ENCODE results near the gene CRHBP.
"Not testable (repeated sequence)": the region's sequence is repeated elsewhere in the genome, so short reads cannot be mapped to it uniquely, and the experiment has no call there.

Gene CRHBP, protein sequence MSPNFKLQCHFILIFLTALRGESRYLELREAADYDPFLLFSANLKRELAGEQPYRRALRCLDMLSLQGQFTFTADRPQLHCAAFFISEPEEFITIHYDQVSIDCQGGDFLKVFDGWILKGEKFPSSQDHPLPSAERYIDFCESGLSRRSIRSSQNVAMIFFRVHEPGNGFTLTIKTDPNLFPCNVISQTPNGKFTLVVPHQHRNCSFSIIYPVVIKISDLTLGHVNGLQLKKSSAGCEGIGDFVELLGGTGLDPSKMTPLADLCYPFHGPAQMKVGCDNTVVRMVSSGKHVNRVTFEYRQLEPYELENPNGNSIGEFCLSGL

DNA sequence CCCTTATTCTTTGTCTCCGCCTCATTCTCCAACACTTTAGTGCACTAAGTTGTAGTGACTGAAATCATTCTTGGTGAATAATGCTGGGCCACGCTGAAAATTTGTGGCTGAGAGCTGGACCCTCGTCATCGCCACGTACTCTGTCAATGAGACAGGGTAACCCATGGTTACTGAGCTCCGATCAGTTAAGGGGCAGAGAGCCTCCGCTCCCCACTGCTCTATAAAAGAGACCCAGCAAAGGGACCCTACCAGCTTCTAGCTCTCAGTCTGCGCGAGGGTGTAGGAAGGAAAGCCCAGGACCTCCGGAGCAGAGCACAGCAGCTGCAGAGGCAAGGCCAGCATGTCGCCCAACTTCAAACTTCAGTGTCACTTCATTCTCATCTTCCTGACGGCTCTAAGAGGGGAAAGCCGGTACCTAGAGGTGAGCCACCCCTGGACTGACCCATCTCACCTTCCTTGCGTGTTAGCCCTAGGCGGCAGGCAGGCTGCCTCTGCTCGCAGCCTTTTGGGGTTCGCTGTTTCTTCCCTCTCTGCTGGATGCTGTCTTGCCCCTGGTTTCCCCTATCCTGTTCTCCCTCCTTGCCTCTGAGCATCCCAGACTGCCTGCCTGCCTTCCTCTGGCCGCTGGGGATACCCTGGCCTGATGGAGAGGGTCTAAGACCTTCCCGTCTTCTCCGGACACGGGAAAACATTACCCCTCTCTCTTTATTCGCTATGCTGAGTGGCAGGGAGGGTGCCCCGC is at the start of gene CRHBP:
CRHBP (plus strand) TSS at position 251 of the 742 bp plus-strand sequence; CDS start at position 341, 90 bp downstream.
- no peak for DNase-seq

DNA sequence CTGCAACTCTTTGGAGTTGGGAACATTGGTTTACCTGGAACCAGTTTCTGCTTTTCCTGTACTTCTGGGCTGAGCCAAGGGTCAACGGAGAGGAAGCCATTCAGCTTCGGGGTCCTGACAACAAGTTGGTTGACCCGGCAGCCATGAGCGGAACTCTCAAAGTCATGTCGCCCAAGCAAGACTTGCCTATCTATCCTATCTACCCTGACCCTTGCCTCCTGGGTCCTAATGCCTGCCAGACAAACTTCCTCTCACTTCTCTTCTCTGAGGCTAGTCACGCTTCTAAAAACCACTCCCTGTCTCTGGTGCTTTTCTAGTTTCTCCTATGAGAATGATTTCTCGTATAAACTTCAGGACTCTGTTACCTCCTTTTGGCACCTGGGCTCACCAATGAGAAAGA is 44.7 kb upstream of the CRHBP start:
- no peak for DNase-seq

DNA sequence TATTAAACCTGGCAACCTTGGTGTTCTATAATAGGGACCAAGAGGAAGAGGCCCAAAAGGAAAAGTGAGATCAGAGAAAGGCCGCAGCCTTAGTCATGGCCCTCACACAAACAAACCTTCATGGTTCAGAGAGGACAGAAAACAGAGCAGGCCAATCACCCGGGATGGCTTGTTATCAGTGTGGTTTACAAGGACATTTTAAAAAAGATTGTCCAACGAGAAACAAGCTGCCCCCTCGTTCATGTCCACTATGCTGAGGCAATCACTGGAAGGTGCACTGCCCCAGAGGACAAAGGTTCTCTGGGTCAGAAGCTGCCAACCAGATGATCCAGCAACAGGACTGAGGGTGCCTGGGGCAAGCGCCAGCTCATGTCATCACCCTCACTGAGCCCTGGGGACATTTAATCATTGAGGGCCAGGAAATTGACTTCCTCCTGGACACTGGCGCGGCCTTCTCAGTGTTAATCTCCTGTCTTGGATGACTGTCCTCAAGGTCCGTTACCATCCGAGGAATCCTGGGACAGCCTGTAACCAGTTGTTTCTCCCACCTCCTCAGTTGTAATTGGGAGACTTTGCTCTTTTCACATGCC is 42.4 kb upstream of the CRHBP start:
- not testable (repeated sequence) for DNase-seq

DNA sequence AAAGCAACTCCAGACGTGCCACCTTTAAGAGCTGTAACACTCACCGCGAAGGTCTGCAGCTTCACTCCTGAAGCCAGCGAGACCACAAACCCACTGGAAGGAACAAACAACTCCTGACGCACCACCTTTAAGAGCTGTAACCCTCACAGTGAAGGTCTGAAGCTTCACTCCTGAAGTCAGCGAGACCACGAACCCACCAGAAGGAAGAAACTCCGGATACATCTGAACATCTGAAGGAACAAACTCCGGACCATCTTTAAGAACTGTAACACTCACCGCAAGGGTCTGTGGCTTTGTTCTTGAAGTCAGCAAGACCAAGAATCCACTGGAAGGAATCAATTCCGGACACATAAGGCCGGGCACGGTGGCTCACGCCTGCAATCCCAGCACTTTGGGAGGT is 38.2 kb upstream of the CRHBP start:
- DNase-seq = not testable (repeated sequence)

DNA sequence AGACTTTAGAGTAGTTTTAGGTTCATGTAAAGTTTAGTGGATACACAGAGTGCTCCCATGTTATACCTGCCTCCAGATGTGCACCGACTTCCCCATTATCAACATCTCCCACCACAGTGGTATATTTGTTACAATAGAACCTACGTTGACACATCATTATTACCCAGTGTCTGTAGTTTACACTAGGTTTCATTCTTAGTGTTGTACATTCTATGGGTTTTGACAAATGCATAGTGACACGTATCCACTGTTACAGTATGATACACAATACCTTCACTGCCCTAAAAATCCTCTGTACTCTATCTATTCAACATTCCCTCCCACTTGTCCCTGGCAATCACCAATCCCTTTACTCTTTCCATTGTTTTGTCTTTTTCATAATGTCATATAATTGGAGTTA is 34.3 kb upstream of the CRHBP start:
- DNase-seq = no peak

DNA sequence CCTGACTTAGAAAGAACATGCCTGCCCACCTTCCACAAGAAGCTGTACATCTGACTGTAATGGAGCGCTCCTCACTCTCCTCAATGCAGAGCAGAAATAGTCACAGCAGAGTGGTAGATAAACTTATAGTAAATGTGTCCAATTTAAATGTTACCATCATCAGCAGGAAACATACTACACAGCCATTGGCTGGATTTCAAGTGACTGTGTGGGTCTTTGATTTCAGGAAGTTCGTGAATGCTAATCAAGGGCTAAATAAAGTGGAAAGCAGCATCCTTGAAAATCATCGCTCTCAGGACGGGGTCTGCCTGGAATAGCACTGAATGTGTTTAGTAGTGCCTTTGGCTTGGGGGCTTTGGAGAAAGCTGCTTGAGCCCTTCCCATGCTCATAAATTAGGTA is 32.4 kb upstream of the CRHBP start:
- DNase-seq = no peak

DNA sequence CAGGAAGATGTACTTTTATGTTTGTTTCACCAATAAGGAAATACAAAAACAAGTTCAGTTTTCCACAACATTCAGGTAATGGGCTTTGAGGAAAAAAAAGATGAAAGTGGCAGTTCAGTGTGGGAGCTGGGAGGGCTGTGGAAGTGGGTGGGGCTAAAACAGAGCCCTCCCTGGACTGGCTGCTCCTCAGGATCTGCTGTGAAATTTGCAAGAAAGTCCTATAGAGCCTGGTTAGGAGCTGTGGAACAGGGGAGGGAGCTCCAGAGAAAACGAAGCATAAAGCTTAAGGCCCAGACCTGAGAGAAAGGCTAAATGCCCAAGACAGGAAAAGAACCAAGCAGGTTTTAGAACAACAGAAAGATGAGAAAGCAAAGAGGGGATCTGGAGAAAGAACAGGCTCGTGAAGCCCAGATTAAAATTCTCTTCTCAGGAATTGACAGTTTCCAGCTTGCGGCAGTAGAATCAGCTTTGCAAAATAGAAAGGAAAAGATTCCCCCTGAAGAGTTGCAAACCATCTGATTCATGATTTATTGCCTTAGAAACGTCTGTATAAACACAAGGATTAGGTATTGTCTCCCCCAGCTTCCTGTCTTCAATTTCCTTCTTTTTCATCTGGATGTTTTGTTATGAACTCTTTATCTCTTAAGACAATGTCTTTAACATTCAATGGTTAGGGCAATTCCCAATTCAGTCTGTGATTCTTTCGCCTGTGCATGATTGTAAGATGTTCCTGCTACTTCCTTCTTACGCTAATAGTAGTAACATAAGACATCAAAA is 26.3 kb upstream of the CRHBP start:
- DNase-seq = no peak

DNA sequence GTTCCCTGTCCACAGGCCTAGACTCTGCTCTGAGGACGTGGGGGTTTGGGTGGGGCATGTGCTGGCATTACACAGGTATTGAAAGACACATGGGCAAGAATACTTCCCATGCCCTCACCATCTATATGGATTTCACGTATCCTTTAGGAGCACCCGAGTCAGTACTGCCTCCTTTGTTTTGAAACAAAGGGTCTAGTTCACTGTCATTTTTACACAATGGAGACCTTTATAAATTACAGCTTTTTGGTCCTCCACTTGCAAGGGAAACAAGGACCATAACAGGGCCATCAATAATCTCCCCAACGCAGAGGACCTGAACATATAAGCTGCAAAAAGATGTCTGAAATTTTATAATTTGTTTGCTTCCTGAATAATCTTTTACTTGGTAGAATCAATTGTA is 24.9 kb upstream of the CRHBP start:
- DNase-seq = no peak

DNA sequence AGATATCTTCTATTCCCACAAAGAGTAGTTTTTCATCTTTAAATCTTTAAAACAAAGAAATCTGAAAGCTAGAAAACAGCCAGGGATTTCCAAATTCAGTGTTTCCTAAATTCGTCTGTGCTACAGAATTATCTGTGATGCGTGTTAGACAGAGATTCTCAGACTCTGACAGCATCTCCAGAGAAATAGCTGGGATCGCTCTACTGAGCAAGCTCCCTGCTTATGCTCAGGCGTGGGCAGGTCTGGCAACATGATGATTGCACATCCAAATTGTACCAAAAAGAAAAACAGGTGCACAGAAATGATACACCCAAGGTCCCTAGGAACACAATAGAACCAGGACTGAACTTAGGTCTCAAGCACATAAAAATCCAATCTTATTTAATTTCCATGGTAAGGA is 22.8 kb upstream of the CRHBP start:
- DNase-seq = no peak

DNA sequence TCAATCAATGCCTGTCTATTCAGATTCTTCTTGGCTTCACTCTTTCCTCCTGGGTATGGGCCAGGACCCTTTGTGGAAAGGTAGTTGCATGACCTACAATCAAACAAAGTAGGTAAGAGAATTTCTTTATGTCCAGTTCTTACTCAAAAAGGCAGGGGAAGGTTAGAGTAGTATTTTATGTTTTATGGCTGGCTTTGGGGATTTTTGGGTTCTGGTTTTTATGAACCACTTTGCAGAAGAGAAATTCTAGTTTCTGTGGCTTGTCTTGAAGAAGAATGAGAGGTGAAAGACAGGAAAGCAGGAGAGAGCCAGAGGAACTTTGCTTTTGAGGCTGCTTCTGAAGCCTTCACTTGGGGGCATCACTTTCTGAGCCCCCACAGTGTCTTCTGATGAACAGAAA is 14.7 kb upstream of the CRHBP start:
- no peak for DNase-seq

DNA sequence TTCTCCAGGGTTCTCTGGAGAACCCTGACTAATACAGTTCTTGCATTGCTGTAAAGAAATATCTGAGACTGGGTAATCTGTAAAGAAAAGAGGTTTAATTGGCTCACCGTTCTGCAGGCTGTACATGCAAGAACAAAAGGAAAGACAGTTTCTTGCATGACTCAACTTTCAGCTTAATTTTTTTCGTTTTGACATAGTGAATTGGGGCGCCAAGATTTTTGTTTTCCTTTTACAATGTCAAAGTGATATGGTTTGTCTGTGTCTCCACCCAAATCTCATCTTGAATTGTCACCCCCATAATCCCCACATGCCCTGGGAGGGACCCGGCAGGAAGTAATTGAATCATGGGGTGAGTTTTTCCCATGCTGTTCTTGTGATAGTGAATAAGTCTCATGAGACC is 11.8 kb upstream of the CRHBP start:
- DNase-seq = no peak

DNA sequence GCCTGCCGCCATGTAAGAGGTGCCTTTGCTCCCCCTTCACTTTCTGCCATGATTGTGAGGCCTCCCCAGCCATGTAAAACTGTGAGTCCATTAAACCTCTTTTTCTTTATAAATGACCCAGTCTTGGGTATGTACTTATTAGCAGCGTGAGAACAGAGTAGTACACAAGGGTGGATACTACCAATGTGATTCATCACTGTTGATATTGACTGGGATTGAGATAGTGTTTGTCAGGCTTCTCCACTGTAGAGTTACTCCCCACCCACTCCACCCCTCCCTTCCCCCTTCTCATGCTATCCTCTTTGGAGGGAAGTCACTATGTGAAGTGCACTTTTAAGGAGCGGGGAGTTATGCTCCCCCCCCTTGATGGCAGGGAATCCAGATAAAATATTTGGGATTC is 11.4 kb upstream of the CRHBP start:
- no peak for DNase-seq

DNA sequence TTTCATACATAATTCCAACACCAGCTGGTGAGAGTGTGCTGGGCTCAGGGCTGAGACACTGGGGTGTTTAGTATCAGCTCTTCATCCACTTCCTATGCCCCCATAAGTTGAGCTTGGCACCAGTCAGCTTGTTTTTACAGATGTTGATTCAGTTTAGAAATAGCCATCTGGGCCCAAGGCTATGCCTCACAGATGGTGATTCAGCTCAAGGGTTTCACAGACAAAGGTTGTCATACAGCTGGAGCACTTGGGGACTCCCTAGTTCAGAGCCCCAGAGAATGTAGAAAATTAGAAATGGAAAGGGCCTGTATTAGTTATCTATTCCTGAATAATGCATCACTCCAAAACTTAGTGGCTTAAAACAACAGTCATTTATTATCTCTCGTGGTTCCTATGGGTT is 10.3 kb upstream of the CRHBP start:
- DNase-seq = no peak

DNA sequence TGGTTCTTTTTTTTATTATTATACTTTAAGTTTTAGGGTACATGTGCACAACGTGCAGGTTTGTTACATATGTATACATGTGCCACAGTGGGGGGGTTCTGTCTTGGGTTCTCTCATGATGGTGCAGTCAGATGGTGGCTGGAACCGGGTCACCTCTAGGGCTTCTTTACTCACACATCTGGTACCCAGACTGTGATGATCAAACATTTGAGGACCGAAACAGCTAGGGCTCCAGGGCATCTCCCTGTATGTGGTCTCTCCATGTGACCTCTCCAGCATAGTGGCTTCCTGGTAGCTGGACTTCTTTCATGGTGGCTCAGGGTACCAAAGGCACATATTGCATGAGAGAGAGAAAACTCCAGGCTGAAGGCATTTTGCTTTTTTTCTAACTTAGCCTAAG is 9.8 kb upstream of the CRHBP start:
- DNase-seq = no peak

DNA sequence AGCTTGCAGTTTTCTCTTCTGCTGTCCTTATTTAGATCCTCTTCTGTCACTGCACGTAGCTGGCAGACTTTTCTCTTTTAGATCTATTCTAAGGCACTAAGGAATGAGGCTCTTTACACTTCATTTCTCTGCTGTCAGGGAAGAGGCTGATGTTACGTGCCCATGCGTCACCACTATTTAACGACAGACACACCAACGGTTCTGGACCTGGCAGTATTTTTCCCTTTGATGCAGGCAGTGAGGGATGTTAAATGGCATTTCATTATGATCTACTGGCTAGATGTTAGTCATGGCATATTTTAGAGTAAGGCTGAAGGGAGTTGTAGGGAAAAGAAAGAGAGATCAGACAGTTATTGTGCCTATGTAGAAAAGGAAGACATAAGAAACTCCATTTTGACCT is 8.2 kb upstream of the CRHBP start:
- DNase-seq = no peak

DNA sequence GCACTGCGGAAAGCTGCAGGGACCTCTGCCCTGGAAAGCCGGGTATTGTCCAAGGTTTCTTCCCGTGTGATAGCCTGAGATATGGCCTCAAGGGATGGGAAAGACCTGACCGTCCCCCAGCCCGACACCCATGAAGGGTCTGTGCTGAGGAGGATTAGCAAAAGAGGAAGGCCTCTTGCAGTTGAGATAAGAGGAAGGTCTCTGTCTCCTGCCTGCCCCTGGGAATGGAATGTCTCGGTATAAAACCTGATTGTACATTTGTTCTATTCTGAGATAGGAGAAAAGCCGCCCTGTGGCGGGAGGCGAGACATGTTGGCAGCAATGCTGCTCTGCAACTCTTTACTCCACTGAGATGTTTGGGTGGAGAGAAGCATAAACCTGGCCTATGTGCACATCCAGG is 7.6 kb upstream of the CRHBP start:
- DNase-seq = not testable (repeated sequence)

DNA sequence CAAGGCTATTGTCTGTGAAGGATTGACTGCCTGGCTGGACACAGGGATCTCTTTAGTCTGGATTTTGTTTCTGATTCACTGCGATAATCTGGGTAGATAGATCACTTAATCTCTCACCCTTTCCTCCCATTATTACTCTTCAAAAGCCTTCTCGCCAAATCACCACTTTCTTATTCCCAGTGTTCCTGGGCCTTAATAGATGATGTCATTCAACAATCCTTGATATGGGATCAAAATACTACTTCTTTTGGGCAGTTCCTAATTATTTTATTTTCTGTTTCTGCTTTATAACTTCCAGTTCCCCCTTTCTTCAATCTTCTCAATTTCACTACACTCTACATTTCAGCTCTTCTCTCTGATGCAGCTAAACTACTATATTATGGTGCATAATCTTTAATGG is 6.8 kb upstream of the CRHBP start:
- no peak for DNase-seq

DNA sequence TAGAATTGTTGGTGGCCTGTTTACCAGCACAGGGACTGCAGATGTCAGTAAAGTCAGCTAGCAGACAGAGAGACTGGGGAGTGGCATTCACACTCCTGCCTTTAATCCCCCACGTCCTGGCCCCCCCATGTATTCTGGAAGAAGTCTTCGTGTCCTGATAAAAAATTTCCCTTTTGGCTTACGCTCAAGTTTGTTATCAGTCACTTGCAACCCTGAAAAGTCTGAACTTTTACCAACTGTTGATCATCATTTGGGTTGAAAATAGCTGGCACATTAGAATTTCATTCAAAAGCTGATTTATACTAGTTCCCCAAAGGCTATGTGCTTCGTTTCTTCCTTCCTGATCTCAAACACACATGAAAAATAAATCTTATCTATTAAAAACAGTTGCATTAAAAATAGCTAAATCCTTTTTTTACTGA is 5.8 kb upstream of the CRHBP start:
- no peak for DNase-seq

DNA sequence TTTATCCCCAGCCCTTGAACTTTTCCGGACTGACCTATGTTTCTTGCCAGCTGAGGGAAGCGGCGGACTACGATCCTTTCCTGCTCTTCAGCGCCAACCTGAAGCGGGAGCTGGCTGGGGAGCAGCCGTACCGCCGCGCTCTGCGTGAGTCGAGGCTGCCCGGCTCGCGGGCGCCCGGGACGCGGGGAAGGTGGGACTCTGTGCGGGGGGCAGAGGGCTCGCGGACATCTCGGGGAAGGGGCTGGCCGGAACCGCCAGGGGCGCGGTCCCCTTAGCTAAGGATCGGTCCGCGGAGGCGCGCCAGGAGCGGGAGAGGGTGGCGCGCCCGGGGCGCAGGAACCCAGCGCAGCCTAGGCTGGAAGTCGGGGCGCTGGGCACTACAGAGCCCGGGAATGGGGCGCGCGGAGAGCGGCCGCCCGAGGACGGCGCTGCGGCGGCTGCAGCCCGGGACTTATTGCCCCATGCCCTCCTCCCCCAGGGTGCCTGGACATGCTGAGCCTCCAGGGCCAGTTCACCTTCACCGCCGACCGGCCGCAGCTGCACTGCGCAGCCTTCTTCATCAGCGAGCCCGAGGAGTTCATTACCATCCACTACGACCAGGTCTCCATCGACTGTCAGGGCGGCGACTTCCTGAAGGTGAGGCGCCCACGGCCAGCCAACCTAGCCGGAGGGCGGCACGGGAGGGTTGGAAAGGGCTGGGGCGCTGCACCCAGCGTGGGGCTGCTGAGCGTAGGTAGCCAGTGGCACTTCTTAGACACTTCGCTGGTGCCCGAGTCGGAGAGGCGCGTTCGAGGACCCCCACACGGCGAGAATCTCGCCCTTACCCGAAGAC is 922 bp downstream of the CRHBP start:
- DNase-seq = no peak

DNA sequence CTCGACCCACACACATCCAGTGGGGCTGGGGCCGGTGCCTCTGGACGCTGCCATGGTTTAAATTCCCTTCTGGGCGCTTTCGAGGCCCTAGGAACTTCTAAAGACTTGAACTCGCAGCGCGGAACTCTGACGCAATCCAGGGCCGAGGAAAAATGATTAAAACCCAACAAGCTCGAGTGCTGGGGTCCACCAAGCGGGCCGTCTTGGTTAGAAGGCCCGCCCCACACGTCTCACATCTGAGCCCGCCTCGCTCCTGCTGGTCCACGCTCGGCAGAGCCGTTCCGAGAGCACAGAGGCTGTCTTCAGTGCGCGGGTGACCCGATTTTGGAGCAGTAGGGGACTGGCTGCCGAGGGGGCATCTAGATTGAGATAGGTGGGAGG is 1.5 kb downstream of the CRHBP start:
- no peak for DNase-seq

DNA sequence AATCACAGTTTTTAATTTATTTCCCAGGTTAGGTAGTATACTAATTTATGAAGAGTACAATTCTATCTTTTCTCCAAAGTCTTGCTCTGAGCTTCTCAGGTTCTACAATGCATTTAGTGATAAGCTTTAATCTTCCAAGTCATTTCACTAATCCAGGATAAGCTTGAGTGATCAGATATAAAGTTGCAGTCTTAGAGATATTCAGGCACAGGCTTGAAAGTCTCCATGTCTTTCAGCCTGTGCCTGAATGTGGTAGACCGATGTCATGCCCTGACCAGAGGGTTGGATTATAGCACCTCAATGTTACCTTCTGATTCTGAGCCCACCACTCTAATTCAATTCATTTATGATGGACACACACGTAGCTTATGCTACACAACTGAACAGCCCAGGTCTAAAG is 3.2 kb downstream of the CRHBP start:
- no peak for DNase-seq

DNA sequence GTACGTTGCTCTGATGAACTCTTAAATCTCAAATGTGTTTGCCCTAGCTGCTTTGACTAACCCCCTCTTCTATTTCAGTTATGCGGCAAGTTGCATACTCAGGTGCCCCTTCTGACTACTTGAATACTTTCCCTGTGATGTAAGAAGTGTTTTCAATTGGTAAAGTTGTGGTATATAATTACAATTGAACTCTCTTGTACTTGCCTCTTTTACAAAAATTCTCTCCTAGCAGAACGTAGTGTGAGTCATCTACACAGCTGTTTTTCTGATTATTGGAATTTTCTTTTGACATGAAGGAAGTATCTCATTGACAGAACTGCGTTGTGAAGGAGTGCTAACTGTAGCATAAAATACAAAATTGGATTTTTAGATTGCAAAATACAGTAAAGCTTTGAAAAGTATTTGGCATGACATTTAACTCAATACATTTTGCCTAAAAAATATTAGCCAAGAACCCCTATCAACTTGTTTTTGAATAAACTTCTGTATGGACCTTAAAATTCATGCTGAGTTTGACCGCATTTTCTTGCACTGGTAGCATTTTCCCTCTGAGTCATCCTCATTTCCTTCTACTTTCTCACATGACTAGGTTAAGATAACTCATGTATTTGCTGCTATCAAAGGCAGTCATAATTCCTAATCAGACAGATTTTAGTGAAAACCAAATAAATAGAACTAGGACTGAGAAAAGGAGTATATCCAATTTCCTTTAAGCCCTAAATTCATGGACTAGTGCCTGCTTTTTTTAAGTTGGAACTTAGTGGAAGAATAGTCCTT is 6.3 kb downstream of the CRHBP start:
- no peak for DNase-seq

Data from left hindlimb (tissue), 1 donor.